Measurements from ENCODE around the gene HLA-B.
"Not testable (repeated sequence)": the region's sequence is repeated elsewhere in the genome, so short reads cannot be mapped to it uniquely, and the experiment has no call there.

Gene HLA-B

GRCh38 chr6:31381666-31382065, 24.7 kb upstream of the HLA-B start:
- DNase-seq: no peak

GRCh38 chr6:31379850-31380249, 22.9 kb upstream of the HLA-B start:
- DNase-seq: no peak

GRCh38 chr6:31378721-31379103, 21.7 kb upstream of the HLA-B start:
- DNase-seq: no peak

GRCh38 chr6:31378062-31378720, 21.2 kb upstream of the HLA-B start:
- no peak for DNase-seq

- DNase-seq: no peak
Measured at GRCh38 chr6:31377029-31377428, 20.1 kb upstream of the HLA-B start.

- no peak for DNase-seq
Measured at GRCh38 chr6:31375699-31376098, 18.7 kb upstream of the HLA-B start.

GRCh38 chr6:31374118-31374517, 17.1 kb upstream of the HLA-B start:
- not testable (repeated sequence) for DNase-seq

GRCh38 chr6:31368461-31368860, 11.5 kb upstream of the HLA-B start:
- DNase-seq: no peak

- DNase-seq: peak; percentile 63 to 81
Measured at GRCh38 chr6:31366693-31367470, 9.9 kb upstream of the HLA-B start.

GRCh38 chr6:31365864-31366263, 8.9 kb upstream of the HLA-B start:
- no peak for DNase-seq

GRCh38 chr6:31363811-31364210, 6.8 kb upstream of the HLA-B start:
- peak in 1 of 2 donors; percentile 62 for DNase-seq

- DNase-seq: no peak
Measured at GRCh38 chr6:31362751-31363150, 5.8 kb upstream of the HLA-B start.

GRCh38 chr6:31359581-31359980, 2.6 kb upstream of the HLA-B start:
- DNase-seq: no peak

GRCh38 chr6:31358302-31358701, 1.3 kb upstream of the HLA-B start:
- no peak for DNase-seq

- DNase-seq: no peak
Measured at GRCh38 chr6:31357886-31358285, 907 bp upstream of the HLA-B start.

GRCh38 chr6:31356216-31356945, 598 bp downstream of the HLA-B start:
- no peak for DNase-seq

GRCh38 chr6:31355583-31355948, 1.4 kb downstream of the HLA-B start:
- DNase-seq: no peak

- no peak for DNase-seq
Measured at GRCh38 chr6:31354864-31355582, 2.0 kb downstream of the HLA-B start.

GRCh38 chr6:31354158-31354863, 2.7 kb downstream of the HLA-B start:
- DNase-seq: no peak

GRCh38 chr6:31353384-31353945, 3.5 kb downstream of the HLA-B start:
- DNase-seq: no peak

GRCh38 chr6:31352683-31353383, 4.1 kb downstream of the HLA-B start:
- no peak for DNase-seq

GRCh38 chr6:31352310-31352682, 4.7 kb downstream of the HLA-B start:
- DNase-seq: no peak

All from bone marrow (tissue), 2 donors.